Measurements from ENCODE around the gene LRRN2. TPM values are rescaled to one million over a fixed set of nuclear protein-coding genes. Genes with fewer than 3 reads are reported as not detected.

The LRRN2 gene
- total RNA-seq, 1 donor from 2014 or later, result 2.5 TPM

GRCh38 chr1:204714861-204715511, 29.4 kb upstream of the LRRN2 start:
- DNase-seq (no peak), ATAC-seq (no peak)
- no peaks in the 10 kb centered on the region for H3K4me1 ChIP-seq
- H3K4me3 ChIP-seq, result no peak overlapping the region
- no peaks in the 10 kb centered on the region for H3K9me3 ChIP-seq
- TF ChIP-seq CTCF (IDR thresholded peaks at IDR 0.05), result no peak
- H3K27me3 ChIP-seq (ENCODE audit: low read depth), result peaks cover 41% of the 10 kb centered on the region
- intact Hi-C loops (cut with DNase I), result no loop called here
- no peaks in the 10 kb centered on the region for H3K36me3 ChIP-seq
- H3K27ac ChIP-seq, result no peak overlapping the region

GRCh38 chr1:204714194-204714860, 28.8 kb upstream of the LRRN2 start:
- no peak overlapping the region for H3K27ac ChIP-seq
- H3K27me3 ChIP-seq (ENCODE audit: low read depth), result peaks cover 41% of the 10 kb centered on the region
- no peaks in the 10 kb centered on the region for H3K36me3 ChIP-seq
- ATAC-seq (no peak), DNase-seq (no peak)
- intact Hi-C loops (cut with DNase I), result no loop called here
- H3K9me3 ChIP-seq, result no peaks in the 10 kb centered on the region
- H3K4me1 ChIP-seq, result no peaks in the 10 kb centered on the region
- no peak overlapping the region for H3K4me3 ChIP-seq
- TF ChIP-seq CTCF (IDR thresholded peaks at IDR 0.05), result no peak

GRCh38 chr1:204713541-204713940, 28.0 kb upstream of the LRRN2 start:
- Histone ChIP-seq H3K36me3 (no peaks in the 10 kb centered on the region), H3K27ac (no peak overlapping the region), H3K9me3 (no peaks in the 10 kb centered on the region), H3K27me3 (ENCODE audit: low read depth) (peaks cover 41% of the 10 kb centered on the region), H3K4me1 (no peaks in the 10 kb centered on the region), H3K4me3 (no peak overlapping the region)
- DNase-seq (no peak), ATAC-seq (no peak)
- no peak for TF ChIP-seq CTCF (IDR thresholded peaks at IDR 0.05)
- intact Hi-C loops (cut with DNase I), result no loop called here

GRCh38 chr1:204712708-204713430, 27.3 kb upstream of the LRRN2 start:
- no peak for TF ChIP-seq CTCF (IDR thresholded peaks at IDR 0.05)
- H3K27me3 ChIP-seq (ENCODE audit: low read depth), result peaks cover 45% of the 10 kb centered on the region
- no peak overlapping the region for H3K27ac ChIP-seq
- ATAC-seq, result no peak
- intact Hi-C loops (cut with DNase I), result no loop called here
- H3K4me1 ChIP-seq, result no peaks in the 10 kb centered on the region
- H3K9me3 ChIP-seq, result no peaks in the 10 kb centered on the region
- no peaks in the 10 kb centered on the region for H3K36me3 ChIP-seq
- no peak overlapping the region for H3K4me3 ChIP-seq
- no peak for DNase-seq

- no peak for TF ChIP-seq CTCF (IDR thresholded peaks at IDR 0.05)
- DNase-seq, result no peak
- Histone ChIP-seq H3K36me3 (no peaks in the 10 kb centered on the region), H3K4me3 (no peak overlapping the region), H3K9me3 (no peaks in the 10 kb centered on the region), H3K27me3 (ENCODE audit: low read depth) (peaks cover 46% of the 10 kb centered on the region), H3K4me1 (no peaks in the 10 kb centered on the region), H3K27ac (no peak overlapping the region)
- intact Hi-C loops (cut with DNase I), result no loop called here
- ATAC-seq, result no peak
Observed at GRCh38 chr1:204711947-204712701, 26.6 kb upstream of the LRRN2 start.

All from lower lobe of right lung (tissue), 2 donors.